MM.1S (cell line): ENCODE data around the gene TTC17.

ENCODE experiments used
- EZH2 ChIP-seq: fragments of 300-600 bp; sonication (generic); optimal IDR thresholded peaks from 2 replicates; pipeline ENCODE3; 2017; ENCODE audit warnings: low read depth, mild to moderate bottlenecking, antibody characterized with exemption, low read length, mixed read lengths
- EZH2phosphoT487 ChIP-seq: fragments of 300-600 bp; sonication (generic); IDR thresholded peaks from 2 replicates; pipeline ENCODE4 v1.6.1; 2018; ENCODE audit warnings: antibody characterized with exemption, low read length
- TF ChIP-seq, protein P1 (sequence below): fragments of 300-600 bp; sonication (generic); IDR thresholded peaks from 2 replicates; pipeline ENCODE4 v1.5.1; 2016; ENCODE audit warnings: antibody characterized with exemption, low read length, mixed read lengths

DNA sequence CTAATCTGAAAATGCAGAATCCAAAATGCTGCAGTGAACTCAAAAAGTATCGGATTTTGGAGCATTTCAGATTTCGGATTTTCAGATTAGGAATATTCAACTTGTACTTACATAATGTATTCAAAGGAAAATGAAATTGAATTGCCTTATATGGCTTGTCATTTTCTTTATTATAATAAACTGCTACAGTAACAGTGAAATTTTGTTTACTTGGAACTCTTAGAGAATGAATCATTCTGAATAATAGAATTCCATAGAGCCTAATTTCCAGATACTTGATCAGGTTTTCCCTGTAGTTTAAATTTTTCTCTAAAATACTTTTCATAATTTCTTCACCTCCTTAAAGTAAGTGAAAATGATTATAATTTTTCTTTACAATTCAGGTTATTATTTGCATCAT lies 17.3 kb downstream of the TTC17 start:
- TF ChIP-seq, protein P1, sequence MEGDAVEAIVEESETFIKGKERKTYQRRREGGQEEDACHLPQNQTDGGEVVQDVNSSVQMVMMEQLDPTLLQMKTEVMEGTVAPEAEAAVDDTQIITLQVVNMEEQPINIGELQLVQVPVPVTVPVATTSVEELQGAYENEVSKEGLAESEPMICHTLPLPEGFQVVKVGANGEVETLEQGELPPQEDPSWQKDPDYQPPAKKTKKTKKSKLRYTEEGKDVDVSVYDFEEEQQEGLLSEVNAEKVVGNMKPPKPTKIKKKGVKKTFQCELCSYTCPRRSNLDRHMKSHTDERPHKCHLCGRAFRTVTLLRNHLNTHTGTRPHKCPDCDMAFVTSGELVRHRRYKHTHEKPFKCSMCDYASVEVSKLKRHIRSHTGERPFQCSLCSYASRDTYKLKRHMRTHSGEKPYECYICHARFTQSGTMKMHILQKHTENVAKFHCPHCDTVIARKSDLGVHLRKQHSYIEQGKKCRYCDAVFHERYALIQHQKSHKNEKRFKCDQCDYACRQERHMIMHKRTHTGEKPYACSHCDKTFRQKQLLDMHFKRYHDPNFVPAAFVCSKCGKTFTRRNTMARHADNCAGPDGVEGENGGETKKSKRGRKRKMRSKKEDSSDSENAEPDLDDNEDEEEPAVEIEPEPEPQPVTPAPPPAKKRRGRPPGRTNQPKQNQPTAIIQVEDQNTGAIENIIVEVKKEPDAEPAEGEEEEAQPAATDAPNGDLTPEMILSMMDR: no peak
- TF ChIP-seq EZH2 (no peak), EZH2phosphoT487 (no peak)
